LNCaP clone FGC (cell line): Measurements from ENCODE around the gene COL27A1.

Experiments used
- DNase-seq: peaks from one replicate; pipeline ENCODE4 v3.0.0-alpha.2; 2011; ENCODE audit warnings: low read depth
- H3K4me3 ChIP-seq: 2 replicates; pipeline ENCODE4 v1.5.1; 2011; ENCODE audit warnings: mild to moderate bottlenecking, low read depth, low read length, control low read depth
- CTCF ChIP-seq: IDR thresholded peaks from 2 replicates; pipeline ENCODE4 v1.5.1; 2012; ENCODE audit warnings: mild to moderate bottlenecking; ENCODE audit not compliant: control insufficient read depth, insufficient read depth; ENCODE audit errors: extremely low read depth

The COL27A1 gene

GRCh38 chr9:114310471-114311450 is 155.4 kb downstream of the COL27A1 start:
- TF ChIP-seq CTCF, result no peak
- DNase-seq, result no peak
- no peak overlapping the region for H3K4me3 ChIP-seq

- no peak overlapping the region for H3K4me3 ChIP-seq
- no peak for DNase-seq
- no peak for TF ChIP-seq CTCF
Measured at GRCh38 chr9:114311571-114312512, 156.5 kb downstream of the COL27A1 start.

- no peak for TF ChIP-seq CTCF
- H3K4me3 ChIP-seq, result no peak overlapping the region
- DNase-seq, result no peak
Measured at GRCh38 chr9:114312513-114312875, 157.2 kb downstream of the COL27A1 start.

GRCh38 chr9:114313186-114313585 is 157.8 kb downstream of the COL27A1 start:
- no peak for TF ChIP-seq CTCF
- DNase-seq, result no peak
- H3K4me3 ChIP-seq, result no peak overlapping the region

- no peak for DNase-seq
- TF ChIP-seq CTCF, result no peak
- no peak overlapping the region for H3K4me3 ChIP-seq
Measured at GRCh38 chr9:114314256-114314867, 159.0 kb downstream of the COL27A1 start.

GRCh38 chr9:114314881-114315722 is 159.8 kb downstream of the COL27A1 start:
- DNase-seq, result no peak
- no peak for TF ChIP-seq CTCF
- H3K4me3 ChIP-seq, result no peak overlapping the region
